ENCODE measurements around the gene PEX14. TPM values are rescaled to one million over a fixed set of nuclear protein-coding genes. Genes with fewer than 3 reads are reported as not detected.

Gene PEX14
- total RNA-seq, 1 donor from 2014 or later, result 31.4 TPM

GRCh38 chr1:10437052-10437451 is 37.7 kb upstream of the PEX14 start:
- H3K27me3 Mint-ChIP-seq (ENCODE audit: low read depth), result no peaks in the 10 kb centered on the region
- peak overlapping the region; percentile 34 for H3K27ac Mint-ChIP-seq
- no peaks in the 10 kb centered on the region for H3K9me3 Mint-ChIP-seq
- H3K4me3 Mint-ChIP-seq, result no peak overlapping the region
- peaks cover 2% of the 10 kb centered on the region for H3K36me3 Mint-ChIP-seq
- no peaks in the 10 kb centered on the region for H3K4me1 Mint-ChIP-seq
- TF ChIP-seq, protein P1, sequence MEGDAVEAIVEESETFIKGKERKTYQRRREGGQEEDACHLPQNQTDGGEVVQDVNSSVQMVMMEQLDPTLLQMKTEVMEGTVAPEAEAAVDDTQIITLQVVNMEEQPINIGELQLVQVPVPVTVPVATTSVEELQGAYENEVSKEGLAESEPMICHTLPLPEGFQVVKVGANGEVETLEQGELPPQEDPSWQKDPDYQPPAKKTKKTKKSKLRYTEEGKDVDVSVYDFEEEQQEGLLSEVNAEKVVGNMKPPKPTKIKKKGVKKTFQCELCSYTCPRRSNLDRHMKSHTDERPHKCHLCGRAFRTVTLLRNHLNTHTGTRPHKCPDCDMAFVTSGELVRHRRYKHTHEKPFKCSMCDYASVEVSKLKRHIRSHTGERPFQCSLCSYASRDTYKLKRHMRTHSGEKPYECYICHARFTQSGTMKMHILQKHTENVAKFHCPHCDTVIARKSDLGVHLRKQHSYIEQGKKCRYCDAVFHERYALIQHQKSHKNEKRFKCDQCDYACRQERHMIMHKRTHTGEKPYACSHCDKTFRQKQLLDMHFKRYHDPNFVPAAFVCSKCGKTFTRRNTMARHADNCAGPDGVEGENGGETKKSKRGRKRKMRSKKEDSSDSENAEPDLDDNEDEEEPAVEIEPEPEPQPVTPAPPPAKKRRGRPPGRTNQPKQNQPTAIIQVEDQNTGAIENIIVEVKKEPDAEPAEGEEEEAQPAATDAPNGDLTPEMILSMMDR (IDR thresholded peaks at IDR 0.05; ENCODE audit: unreplicated experiment), result no peak
- DNase-seq (ENCODE audit: low spot score in 2 of 2, unreplicated experiment in 2 of 2), result no peak

- Mint-ChIP-seq H3K9me3 (no peaks in the 10 kb centered on the region), H3K27me3 (ENCODE audit: low read depth) (no peaks in the 10 kb centered on the region), H3K27ac (no peak overlapping the region), H3K4me1 (no peaks in the 10 kb centered on the region), H3K4me3 (no peak overlapping the region), H3K36me3 (peaks cover 2% of the 10 kb centered on the region)
- DNase-seq (ENCODE audit: low spot score in 2 of 2, unreplicated experiment in 2 of 2), result no peak
- TF ChIP-seq, protein P1 (IDR thresholded peaks at IDR 0.05; ENCODE audit: unreplicated experiment), result no peak
These were observed 36.0 kb upstream of the PEX14 start for GRCh38 chr1:10438677-10439163.

DNA sequence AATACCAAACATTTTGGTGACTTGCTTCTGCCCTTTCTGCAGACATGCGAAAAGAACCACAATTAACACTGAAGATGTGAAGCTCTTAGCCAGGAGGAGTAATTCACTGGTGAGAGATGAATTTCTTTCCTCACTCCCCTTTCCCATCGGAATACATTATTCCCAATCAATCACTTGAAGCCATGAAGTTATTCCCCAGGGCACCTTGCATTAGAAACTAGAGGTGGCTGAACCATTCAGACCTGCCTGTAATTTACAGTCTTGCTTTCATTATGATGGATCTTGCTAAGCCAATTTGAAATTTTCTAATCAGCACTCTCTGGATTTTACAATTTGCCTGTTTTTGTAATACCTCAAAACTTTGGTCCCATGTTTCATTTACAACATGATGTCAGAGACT is 34.4 kb upstream of the PEX14 start:
- H3K4me3 Mint-ChIP-seq, result no peak overlapping the region
- TF ChIP-seq, protein P1 (IDR thresholded peaks at IDR 0.05; ENCODE audit: unreplicated experiment), result no peak
- no peaks in the 10 kb centered on the region for H3K27me3 Mint-ChIP-seq (ENCODE audit: low read depth)
- DNase-seq (ENCODE audit: low spot score in 2 of 2, unreplicated experiment in 2 of 2), result no peak
- no peaks in the 10 kb centered on the region for H3K9me3 Mint-ChIP-seq
- peaks cover 4% of the 10 kb centered on the region for H3K36me3 Mint-ChIP-seq
- H3K4me1 Mint-ChIP-seq, result no peaks in the 10 kb centered on the region
- no peak overlapping the region for H3K27ac Mint-ChIP-seq

GRCh38 chr1:10440794-10441193 is 34.0 kb upstream of the PEX14 start:
- Mint-ChIP-seq H3K4me3 (no peak overlapping the region), H3K9me3 (no peaks in the 10 kb centered on the region), H3K4me1 (no peaks in the 10 kb centered on the region), H3K27ac (no peak overlapping the region), H3K36me3 (peaks cover 4% of the 10 kb centered on the region), H3K27me3 (ENCODE audit: low read depth) (no peaks in the 10 kb centered on the region)
- TF ChIP-seq, protein P1 (IDR thresholded peaks at IDR 0.05; ENCODE audit: unreplicated experiment), result no peak
- DNase-seq (ENCODE audit: low spot score in 2 of 2, unreplicated experiment in 2 of 2), result no peak

GRCh38 chr1:10444248-10444647 is 30.5 kb upstream of the PEX14 start:
- no peaks in the 10 kb centered on the region for H3K9me3 Mint-ChIP-seq
- peaks cover 4% of the 10 kb centered on the region for H3K36me3 Mint-ChIP-seq
- no peak for DNase-seq (ENCODE audit: low spot score in 2 of 2, unreplicated experiment in 2 of 2)
- H3K27me3 Mint-ChIP-seq (ENCODE audit: low read depth), result no peaks in the 10 kb centered on the region
- H3K4me1 Mint-ChIP-seq, result no peaks in the 10 kb centered on the region
- H3K4me3 Mint-ChIP-seq, result no peak overlapping the region
- TF ChIP-seq, protein P1 (IDR thresholded peaks at IDR 0.05; ENCODE audit: unreplicated experiment), result no peak
- no peak overlapping the region for H3K27ac Mint-ChIP-seq

All from mesothelial cell of epicardium (in vitro differentiated cells).